ENCODE measurements around the gene HOXD3. TPM values are rescaled to one million over a fixed set of nuclear protein-coding genes. Genes with fewer than 3 reads are reported as not detected.

Gene HOXD3
- total and polyA plus RNA-seq, 12 donors: 2.0 to 41.3 (median 10.6) TPM

DNA sequence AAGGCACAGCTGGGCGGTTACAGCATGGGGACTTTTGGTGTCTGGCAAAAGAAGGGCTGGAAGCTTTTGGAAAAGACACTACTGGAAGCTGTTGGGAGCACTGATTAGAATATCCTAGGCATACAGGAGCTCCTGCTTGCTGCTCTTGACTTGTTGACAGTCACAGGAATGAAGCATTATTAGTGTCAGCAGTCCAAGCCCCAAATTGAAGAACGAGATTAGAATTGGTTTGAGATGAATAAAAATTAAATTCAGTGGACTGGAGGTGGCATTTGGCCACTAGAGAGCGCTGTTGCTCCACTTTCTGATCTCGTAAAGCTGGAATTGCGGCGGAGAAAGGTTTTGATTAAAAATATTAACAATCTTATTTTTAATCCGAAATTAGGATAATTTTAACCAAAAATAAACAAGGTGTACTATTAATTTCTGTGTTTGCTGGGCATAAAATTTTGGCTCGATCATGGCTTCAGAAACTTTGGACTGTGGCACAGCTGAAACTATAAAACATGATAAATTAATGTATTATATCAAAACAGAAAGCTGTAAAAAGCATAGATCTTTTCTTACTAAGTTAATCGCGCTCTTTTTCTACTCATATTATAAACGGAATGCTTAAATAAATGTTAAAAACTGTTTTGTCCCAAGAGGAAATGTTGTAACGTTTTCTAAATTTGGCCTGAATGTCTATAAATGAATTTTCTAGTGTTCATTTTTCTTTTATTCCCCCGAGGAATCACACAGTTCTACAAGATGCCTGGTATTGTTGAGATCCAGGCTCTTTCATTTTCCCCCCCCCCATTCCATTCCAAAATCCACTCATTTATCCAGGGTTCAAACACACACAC, 30.0 kb upstream of the HOXD3 start:
- no peaks in the 10 kb centered on the region for H3K36me3 ChIP-seq (replicated peaks in 1 of 2)
- peak in 6 of 7 donors; percentile 74 to 91 (median 79) for DNase-seq
- H3K4me1 ChIP-seq (replicated peaks in 1 of 2): peaks cover 4 to 17% of the 10 kb centered on the region in 2 donors
- no peaks in the 10 kb centered on the region for H3K9me3 ChIP-seq (replicated peaks in 1 of 3)
- peak overlapping the region in 1 of 4 donors; percentile 1 for H3K4me3 ChIP-seq
- no peak overlapping the region for H3K27ac ChIP-seq
- intact Hi-C loops (cut with DNase I): loop anchor here (5.0 to 10.0 kb wide), 6 partner anchors 330 to 1025 kb away; no protein-coding TSS in a partner anchor
- TF ChIP-seq, protein P1, sequence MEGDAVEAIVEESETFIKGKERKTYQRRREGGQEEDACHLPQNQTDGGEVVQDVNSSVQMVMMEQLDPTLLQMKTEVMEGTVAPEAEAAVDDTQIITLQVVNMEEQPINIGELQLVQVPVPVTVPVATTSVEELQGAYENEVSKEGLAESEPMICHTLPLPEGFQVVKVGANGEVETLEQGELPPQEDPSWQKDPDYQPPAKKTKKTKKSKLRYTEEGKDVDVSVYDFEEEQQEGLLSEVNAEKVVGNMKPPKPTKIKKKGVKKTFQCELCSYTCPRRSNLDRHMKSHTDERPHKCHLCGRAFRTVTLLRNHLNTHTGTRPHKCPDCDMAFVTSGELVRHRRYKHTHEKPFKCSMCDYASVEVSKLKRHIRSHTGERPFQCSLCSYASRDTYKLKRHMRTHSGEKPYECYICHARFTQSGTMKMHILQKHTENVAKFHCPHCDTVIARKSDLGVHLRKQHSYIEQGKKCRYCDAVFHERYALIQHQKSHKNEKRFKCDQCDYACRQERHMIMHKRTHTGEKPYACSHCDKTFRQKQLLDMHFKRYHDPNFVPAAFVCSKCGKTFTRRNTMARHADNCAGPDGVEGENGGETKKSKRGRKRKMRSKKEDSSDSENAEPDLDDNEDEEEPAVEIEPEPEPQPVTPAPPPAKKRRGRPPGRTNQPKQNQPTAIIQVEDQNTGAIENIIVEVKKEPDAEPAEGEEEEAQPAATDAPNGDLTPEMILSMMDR (IDR thresholded peaks at IDR 0.05): peak; percentile 83 to 99 (median 91)
- TF ChIP-seq POLR2A (IDR thresholded peaks at IDR 0.05): no peak
- 10 to 14% (median 12%) methylated on average over 13 of the region's 13 CpGs for WGBS, 4 donors
- no peaks in the 10 kb centered on the region for H3K27me3 ChIP-seq

DNA sequence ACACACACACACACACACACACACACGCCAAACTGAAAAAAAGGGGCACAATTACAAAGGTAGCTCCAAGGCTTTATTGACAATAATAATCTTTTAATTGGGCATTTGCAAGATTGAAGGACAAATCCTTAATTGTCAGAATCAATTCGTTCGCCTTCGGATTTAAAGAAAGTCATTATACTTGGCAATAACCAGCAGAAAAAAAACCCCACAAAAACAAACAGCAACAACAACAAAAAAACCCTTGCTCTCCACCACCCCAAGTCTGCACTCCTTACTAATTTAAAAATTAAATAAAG, 29.4 kb upstream of the HOXD3 start:
- Histone ChIP-seq H3K4me1 (replicated peaks in 1 of 2) (peaks cover 4 to 16% of the 10 kb centered on the region in 2 donors), H3K27me3 (no peaks in the 10 kb centered on the region), H3K36me3 (replicated peaks in 1 of 2) (no peaks in the 10 kb centered on the region), H3K4me3 (peak overlapping the region in 1 of 4 donors; percentile 2), H3K9me3 (replicated peaks in 1 of 3) (no peaks in the 10 kb centered on the region), H3K27ac (peak overlapping the region in 2 of 5 donors; percentile 89 to 97)
- TF ChIP-seq, protein P1 (IDR thresholded peaks at IDR 0.05): no peak
- no peak for TF ChIP-seq POLR2A (IDR thresholded peaks at IDR 0.05)
- intact Hi-C loops (cut with DNase I): loop anchor here (5.0 to 10.0 kb wide), 6 partner anchors 330 to 1025 kb away; no protein-coding TSS in a partner anchor
- DNase-seq: no peak
- 51 to 74% (median 63%) methylated on average over 4 of the region's 4 CpGs for WGBS, 4 donors

DNA sequence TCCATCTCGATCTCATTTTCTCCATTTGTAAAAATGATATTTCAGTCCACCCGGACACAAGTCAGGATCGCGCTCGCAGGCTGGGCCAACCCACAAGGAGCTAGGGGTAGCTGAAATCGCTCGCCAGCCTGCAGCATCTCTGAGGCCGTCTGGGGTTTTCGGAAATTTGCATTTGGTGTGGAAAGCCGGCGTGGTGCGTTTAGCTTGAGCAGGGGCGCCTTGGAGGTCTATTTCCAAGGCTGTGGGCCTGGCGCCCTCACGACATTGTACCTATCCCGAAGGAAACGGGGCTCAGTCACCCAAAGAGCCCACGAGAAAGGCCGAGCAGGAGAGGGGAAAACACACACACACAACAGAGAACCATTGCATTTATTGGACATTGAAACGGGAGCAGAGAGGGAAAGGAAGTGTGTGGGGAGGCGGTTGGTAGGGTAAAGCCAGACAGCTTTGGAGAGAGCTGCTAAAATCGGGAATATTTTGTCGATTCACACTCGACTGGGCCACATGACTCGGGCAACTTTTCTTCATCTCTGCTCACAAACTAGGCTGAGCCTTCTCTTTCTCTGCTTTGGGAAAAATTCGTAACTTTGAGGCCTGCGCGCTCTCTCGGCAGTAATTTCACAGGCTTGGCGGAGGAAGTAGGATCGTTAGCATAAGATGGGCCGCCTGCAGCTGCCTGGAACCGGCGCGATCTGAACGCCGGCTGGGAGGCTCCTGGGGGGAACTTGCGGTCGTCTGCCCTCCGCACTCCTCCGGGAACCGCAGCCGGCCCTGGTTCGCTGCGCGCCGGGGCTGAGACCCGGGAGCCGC, 28.7 kb upstream of the HOXD3 start:
- peaks cover 4 to 22% of the 10 kb centered on the region in 2 donors for H3K4me1 ChIP-seq (replicated peaks in 1 of 2)
- peak overlapping the region in 4 of 5 donors; percentile 86 to 99 (median 93) for H3K27ac ChIP-seq

More for the DNA sequence above, 28.7 kb upstream of the HOXD3 start:
- intact Hi-C loops (cut with DNase I): loop anchor here (5.0 to 10.0 kb wide), 6 partner anchors 329 to 1024 kb away; no protein-coding TSS in a partner anchor
- Histone ChIP-seq H3K4me3 (peak overlapping the region in 2 of 4 donors; percentile 42 to 78), H3K36me3 (replicated peaks in 1 of 2) (peaks cover 0 to 2% of the 10 kb centered on the region in 2 donors), H3K9me3 (replicated peaks in 1 of 3) (no peaks in the 10 kb centered on the region), H3K27me3 (no peaks in the 10 kb centered on the region)
- 33 to 62% (median 47%) methylated on average over 39 to 49 of the region's 49 CpGs for WGBS, 4 donors
- no peak for TF ChIP-seq POLR2A (IDR thresholded peaks at IDR 0.05)
- TF ChIP-seq, protein P1 (IDR thresholded peaks at IDR 0.05): no peak
- DNase-seq: peak in 1 of 7 donors; percentile 33
